OCI-LY3 (cell line): ENCODE results near the gene TAS2R39.

ENCODE experiments used
- CTCF ChIP-seq: fragments of 200-600, 300-600 bp; sonication (generic); IDR thresholded peaks from 2 replicates; pipeline ENCODE4 v1.5.1; 2014; ENCODE audit warnings: antibody characterized with exemption, low read length, low read depth
- EZH2phosphoT487 ChIP-seq: fragments of 200-600 bp; shearing (Covaris generic); IDR thresholded peaks from 2 replicates; pipeline ENCODE4 v1.6.1; 2018; ENCODE audit warnings: antibody characterized with exemption, mixed run types, low read depth

- TF ChIP-seq CTCF, result no peak
- no peak for TF ChIP-seq EZH2phosphoT487
Observed at GRCh38 chr7:143221737-143222136, 38.5 kb downstream of the TAS2R39 start, which contains the start of gene TAS2R40.
